ENCODE results near the gene GADL1. TPM values are rescaled to one million over a fixed set of nuclear protein-coding genes. Genes with fewer than 3 reads are reported as not detected.

Gene GADL1
- total RNA-seq, 1 experiment from 2014 or later, result not detected

- DNase-seq (ENCODE audit: low read depth), result no peak
Observed at GRCh38 chr3:30677347-30677685, 217.1 kb downstream of the GADL1 start.

DNA sequence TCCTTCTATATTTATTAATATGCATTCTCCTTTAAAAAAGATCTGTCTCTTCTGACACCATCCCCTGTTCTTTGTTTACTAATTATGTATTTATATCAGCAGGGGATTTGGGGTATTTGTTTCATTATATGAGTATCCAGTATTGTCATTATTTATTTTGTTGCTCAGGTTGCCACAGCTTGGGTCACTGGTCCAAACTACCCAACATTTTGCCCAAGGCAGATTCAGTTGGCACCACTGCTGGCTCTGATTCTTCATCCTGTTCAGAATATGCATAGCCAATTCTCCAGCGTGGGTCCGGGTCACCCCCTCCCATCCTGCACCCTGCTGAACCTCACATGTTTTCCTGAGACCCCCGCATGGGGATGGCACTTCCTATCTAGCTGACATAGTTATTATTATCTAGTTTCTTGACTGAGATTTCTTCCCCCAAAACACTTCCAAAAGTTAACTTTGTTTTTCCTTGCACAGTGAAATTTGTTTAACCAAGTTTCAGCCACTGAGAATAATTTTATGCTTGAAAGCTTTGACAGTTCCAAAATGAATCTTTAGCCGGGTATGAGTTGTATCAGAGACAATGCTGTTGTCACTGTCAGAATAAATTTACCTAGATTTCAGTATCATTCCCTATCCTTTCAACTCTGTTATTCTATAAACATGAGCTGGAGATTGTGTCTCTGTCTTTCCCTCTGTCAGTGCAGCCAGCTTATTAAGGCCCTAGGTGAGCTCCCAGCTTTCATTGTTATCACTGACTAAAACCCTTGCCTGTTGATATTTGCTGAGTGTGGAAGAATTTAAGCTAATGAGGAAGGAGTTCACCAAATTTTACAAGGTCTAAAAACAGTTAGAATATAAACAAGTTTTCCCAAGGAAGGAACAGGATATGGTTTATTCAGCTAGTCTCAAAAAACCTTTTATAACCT, 217.8 kb downstream of the GADL1 start:
- no peak for DNase-seq (ENCODE audit: low read depth)

All from RPMI7951 (cell line).